Skeletal muscle tissue (tissue), 5 donors: ENCODE measurements around the gene IER3. TPM values are rescaled to one million over a fixed set of nuclear protein-coding genes. Genes with fewer than 3 reads are reported as not detected.

Source experiments
- H3K27ac ChIP-seq: one replicate; pipeline ENCODE4 v1.7.0; 2013; ENCODE audit warnings: mild to moderate bottlenecking, low read depth, low read length, inconsistent platforms
- H3K27me3 ChIP-seq, 3 donors: one replicate each; pipeline ENCODE4 v1.7.0; 2013; ENCODE audit warnings: low read length in 3 of 3; ENCODE audit not compliant: control insufficient read depth in 3 of 3, insufficient read depth in 3 of 3
- H3K36me3 ChIP-seq, 3 donors: one replicate each; pipeline ENCODE4 v1.7.0; 2013; ENCODE audit warnings: low read length in 3 of 3; ENCODE audit not compliant: control insufficient read depth in 3 of 3, insufficient read depth in 3 of 3
- H3K4me1 ChIP-seq, 3 donors: one replicate each; pipeline ENCODE4 v1.7.0; 2013; ENCODE audit warnings: low read length in 3 of 3, mild to moderate bottlenecking in 3 of 3; ENCODE audit not compliant: control insufficient read depth in 3 of 3, insufficient read depth in 3 of 3
- H3K4me3 ChIP-seq, 3 donors: one replicate each; pipeline ENCODE4 v1.7.0; 2013; ENCODE audit warnings: low read length in 3 of 3
- H3K9ac ChIP-seq, 3 donors: one replicate each; pipeline ENCODE4 v1.7.0; 2013; ENCODE audit warnings: low read length in 3 of 3, mild to moderate bottlenecking in 3 of 3, moderate library complexity in 2 of 3, low read depth in 1 of 3
- H3K9me3 ChIP-seq, 3 donors: one replicate each; pipeline ENCODE4 v1.7.0; 2013; ENCODE audit warnings: low read length in 3 of 3; ENCODE audit not compliant: control insufficient read depth in 3 of 3
- small RNA-seq: library from RNA; depleted of rRNA; stranded (forward); fragments of <200 nt; gene quantifications from one replicate; pipeline ENCODE3, GENCODE V24; 2014
- total RNA-seq: library from RNA; depleted of rRNA; stranded (reverse); fragments of >200 nt; gene quantifications from one replicate; pipeline ENCODE4 v1.2.3, GENCODE V29; 2014
- donor health status: Osteomylitis.

The IER3 gene
- total RNA-seq, 1 donor from 2014 or later: 4.2 TPM

GRCh38 chr6:30703821-30704220, 40.5 kb downstream of the IER3 start:
- Histone ChIP-seq H3K9ac (no peak overlapping the region), H3K36me3 (peaks cover 32 to 41% (median 32%) of the 10 kb centered on the region in 3 donors), H3K4me3 (no peak overlapping the region), H3K27ac (no peak overlapping the region), H3K27me3 (no peaks in the 10 kb centered on the region), H3K4me1 (peaks cover 10 to 17% (median 14%) of the 10 kb centered on the region in 3 donors), H3K9me3 (no peaks in the 10 kb centered on the region)

- no peak overlapping the region for H3K9ac ChIP-seq
- H3K27me3 ChIP-seq: no peaks in the 10 kb centered on the region
- H3K4me3 ChIP-seq: no peak overlapping the region
- no peak overlapping the region for H3K27ac ChIP-seq
- H3K4me1 ChIP-seq: peaks cover 10 to 17% (median 14%) of the 10 kb centered on the region in 3 donors
- no peaks in the 10 kb centered on the region for H3K9me3 ChIP-seq
- peaks cover 29 to 35% (median 32%) of the 10 kb centered on the region in 3 donors for H3K36me3 ChIP-seq
Measured at GRCh38 chr6:30703011-30703410, 41.3 kb downstream of the IER3 start.

- Histone ChIP-seq H3K9me3 (no peaks in the 10 kb centered on the region), H3K27me3 (no peaks in the 10 kb centered on the region), H3K36me3 (peaks cover 16 to 25% (median 22%) of the 10 kb centered on the region in 3 donors), H3K4me3 (no peak overlapping the region), H3K4me1 (peaks cover 3 to 6% (median 4%) of the 10 kb centered on the region in 3 donors), H3K27ac (no peak overlapping the region), H3K9ac (no peak overlapping the region)
Measured at GRCh38 chr6:30700340-30700739, 44.0 kb downstream of the IER3 start.

GRCh38 chr6:30696432-30696831, 47.9 kb downstream of the IER3 start:
- H3K9me3 ChIP-seq: no peaks in the 10 kb centered on the region
- H3K27me3 ChIP-seq: no peaks in the 10 kb centered on the region

More at GRCh38 chr6:30696432-30696831, 47.9 kb downstream of the IER3 start:
- H3K4me1 ChIP-seq: peaks cover 0 to 3% (median 0%) of the 10 kb centered on the region in 3 donors
- H3K4me3 ChIP-seq: no peak overlapping the region
- H3K9ac ChIP-seq: no peak overlapping the region
- no peak overlapping the region for H3K27ac ChIP-seq
- peaks cover 4 to 6% (median 5%) of the 10 kb centered on the region in 3 donors for H3K36me3 ChIP-seq

Small RNA genes within 50 kb of the gene (small RNA-seq; reads per million reads assigned to genes)
- gene RF00019: not detected
- gene RN7SL353P: not detected

Other genes with a start within 250 kb of the IER3 start
- 22.4 TPM for gene GNL1, start 188.1 kb downstream of the IER3 start, total RNA-seq
- gene PRR3, start 187.3 kb downstream of the IER3 start, total RNA-seq: 3.7 TPM
- 21.9 TPM for gene ABCF1, start 173.1 kb downstream of the IER3 start, total RNA-seq
- gene PPP1R10, start 127.3 kb downstream of the IER3 start, total RNA-seq: 20.4 TPM
- 105 TPM for gene MRPS18B, start 126.7 kb downstream of the IER3 start, total RNA-seq
- 2.1 TPM for gene ATAT1, start 117.7 kb downstream of the IER3 start, total RNA-seq
- gene C6orf136, start 97.4 kb downstream of the IER3 start, total RNA-seq: 9.9 TPM
- gene DHX16, start 71.5 kb downstream of the IER3 start, total RNA-seq: 23.0 TPM
- gene PPP1R18, start 57.9 kb downstream of the IER3 start, total RNA-seq: 23.5 TPM
- 3.7 TPM for gene NRM, start 53.6 kb downstream of the IER3 start, total RNA-seq
- 5.2 TPM for gene MDC1, start 27.3 kb downstream of the IER3 start, total RNA-seq
- gene TUBB, start 24.2 kb downstream of the IER3 start, total RNA-seq: 317 TPM
- 44.9 TPM for gene FLOT1, start 1.9 kb downstream of the IER3 start, total RNA-seq
- gene DDR1, start 140.0 kb upstream of the IER3 start, total RNA-seq: 40.7 TPM
- gene GTF2H4, start 163.7 kb upstream of the IER3 start, total RNA-seq: 7.3 TPM
- 12.5 TPM for gene VARS2, start 169.7 kb upstream of the IER3 start, total RNA-seq
- not detected for gene SFTA2, start 187.6 kb upstream of the IER3 start, total RNA-seq
- not detected for gene MUCL3, start 196.4 kb upstream of the IER3 start, total RNA-seq
- not detected for gene MUC21, start 239.2 kb upstream of the IER3 start, total RNA-seq